K562 (cell line): ENCODE data around the gene SATB2. TPM values are rescaled to one million over a fixed set of nuclear protein-coding genes. Genes with fewer than 3 reads are reported as not detected.

ENCODE experiments used
- ATAC-seq: fragments of 200-7000 bp; cut with Tn5 transposase; 3 replicates; pipeline ENCODE4 v1.9.1; 2020; ENCODE audit warnings: moderate library complexity
- BruUV-seq: library from RNA; stranded (reverse); fragments of 400-500 nt; replicated peaks from 2 replicates; lab custom pipeline; 2021; lab: Mats Ljungman, UMichigan
- CTCF ChIA-PET: fragments of 300-600 bp; formaldehyde crosslinking; extraction: SDS; loops from one replicate; lab custom pipeline; 2021; ENCODE audit warnings: low intra/inter-chr PET ratio; lab: Yijun Ruan, JAX
- POLR2A ChIA-PET: fragments of 300-600, 350-650 bp; sonication (Branson Sonifier 250); formaldehyde crosslinking; extraction: SDS; loops from one replicate; lab custom pipeline; 2021; ENCODE audit warnings: antibody characterized with exemption, inconsistent platforms; lab: Yijun Ruan, JAX
- DNase-seq, 4 experiments: peaks; one replicate each; pipeline versions ENCODE4 v3.0.0 to v3.0.0-alpha.2; 2011 to 2018; ENCODE audit warnings: low spot score in 3 of 4, mixed read lengths in 3 of 4; ENCODE audit errors: extremely low read depth in 1 of 4
- FAIRE-seq: peaks from 2 replicates; lab custom pipeline; 2011; peaks lifted over from hg19 to GRCh38; lab: Jason Lieb, UNC
- H2AFZ ChIP-seq: 2 replicates; pipeline ENCODE4 v1.6.0; 2011; ENCODE audit warnings: low read depth, low read length, control low read depth, inconsistent platforms
- H3K27ac ChIP-seq: fragments of 200-600 bp; 3 replicates; pipeline ENCODE4 v1.8.0; 2011; ENCODE audit warnings: low read depth, mild to moderate bottlenecking, control low read depth, inconsistent platforms, low read length, moderate library complexity, mixed read lengths; ENCODE audit errors: extremely low read depth
- H3K27me3 ChIP-seq, 2 experiments: fragments of 300-600 bp in 1 of 2; 2 replicates in 1 of 2; 3 replicates in 1 of 2; pipeline versions ENCODE4 v1.6.0 to v1.8.0; 2011; ENCODE audit warnings: inconsistent platforms in 2 of 2, low read length in 2 of 2, mild to moderate bottlenecking in 1 of 2, mixed read lengths in 1 of 2, moderate library complexity in 1 of 2; ENCODE audit not compliant: control insufficient read depth in 2 of 2, insufficient read depth in 2 of 2
- H3K36me3 ChIP-seq: fragments of 300-600 bp; 3 replicates; pipeline ENCODE4 v1.8.0; 2011; ENCODE audit warnings: mild to moderate bottlenecking, low read length, inconsistent platforms; ENCODE audit not compliant: control insufficient read depth, insufficient read depth
- H3K4me1 ChIP-seq, 2 experiments: fragments of 200-600 bp in 1 of 2; replicated peaks in 1 of 2; 2 replicates in 1 of 2; 3 replicates in 1 of 2; pipeline versions ENCODE4 v1.5.1 to v1.8.0; 2011; ENCODE audit warnings: inconsistent platforms in 2 of 2, low read length in 2 of 2, mild to moderate bottlenecking in 1 of 2, mixed read lengths in 1 of 2, moderate library complexity in 1 of 2; ENCODE audit not compliant: control insufficient read depth in 2 of 2, insufficient read depth in 2 of 2
- H3K4me2 ChIP-seq: 2 replicates; pipeline ENCODE4 v1.6.1; 2011; ENCODE audit warnings: low read length, control low read depth, inconsistent platforms, mixed read lengths; ENCODE audit not compliant: insufficient read depth
- H3K4me3 ChIP-seq: fragments of 200-600 bp; sonication (generic), shearing (Covaris generic); 2 replicates; pipeline ENCODE4 v1.5.1; 2016; ENCODE audit warnings: control low read depth, inconsistent platforms
- H3K79me2 ChIP-seq: fragments of 200-600 bp; 3 replicates; pipeline ENCODE4 v1.8.0; 2011; ENCODE audit warnings: low read length, inconsistent platforms; ENCODE audit not compliant: control insufficient read depth, insufficient read depth
- H3K9ac ChIP-seq, 2 experiments: 2 replicates each; pipeline versions ENCODE4 v1.6.0 to v1.6.1; 2011; ENCODE audit warnings: low read depth in 2 of 2, low read length in 2 of 2, control low read depth in 1 of 2, inconsistent platforms in 1 of 2, mild to moderate bottlenecking in 1 of 2, mixed read lengths in 1 of 2; ENCODE audit not compliant: insufficient read depth in 1 of 2
- H3K9me1 ChIP-seq: one replicate; pipeline ENCODE4 v1.6.0; 2011; ENCODE audit warnings: inconsistent platforms, mild to moderate bottlenecking, low read length, moderate library complexity; ENCODE audit not compliant: control insufficient read depth, insufficient read depth
- H3K9me3 ChIP-seq: replicated peaks from 2 replicates; pipeline ENCODE4 v1.5.1; 2011; ENCODE audit warnings: low read depth, low read length, inconsistent platforms; ENCODE audit not compliant: control insufficient read depth, insufficient read depth
- H4K20me1 ChIP-seq: replicated peaks from 2 replicates; pipeline ENCODE4 v1.6.1; 2011; ENCODE audit warnings: low read length, inconsistent platforms, mixed read lengths; ENCODE audit not compliant: control insufficient read depth, insufficient read depth
- DEAF1 ChIP-seq: fragments of 450-650 bp; formaldehyde crosslinking; IDR thresholded peaks from 2 replicates; pipeline ENCODE4 v1.4.0; 2020; ENCODE audit warnings: mild to moderate bottlenecking, moderate library complexity
- ESRRA ChIP-seq: fragments of 450-650 bp; IDR thresholded peaks from 2 replicates; pipeline ENCODE4 v1.6.1; 2014; ENCODE audit warnings: low read depth, mild to moderate bottlenecking, moderate library complexity, borderline replicate concordance
- GMEB1 ChIP-seq: fragments of 250-450 bp; sonication (Bioruptor Pico); IDR thresholded peaks from 2 replicates; pipeline ENCODE4 v1.4.0; 2020; ENCODE audit warnings: mild to moderate bottlenecking
- POLR3A ChIP-seq: IDR thresholded peaks from 2 replicates; pipeline ENCODE4 v1.6.1; 2011; ENCODE audit warnings: borderline replicate concordance, mild to moderate bottlenecking, moderate library complexity; ENCODE audit not compliant: insufficient read length, insufficient read depth; ENCODE audit errors: extremely low read depth
- SRSF9 ChIP-seq: fragments of 200-400 bp; formaldehyde crosslinking; IDR thresholded peaks from 2 replicates; pipeline ENCODE4 v1.6.1; 2017; ENCODE audit warnings: low read depth, low read length, borderline replicate concordance
- THRAP3 ChIP-seq: fragments of 450-650 bp; IDR thresholded peaks from 2 replicates; pipeline ENCODE4 v1.6.1; 2016; ENCODE audit warnings: mild to moderate bottlenecking, inconsistent platforms, borderline replicate concordance
- ZNF384 ChIP-seq: IDR thresholded peaks from 2 replicates; pipeline ENCODE4 v1.6.1; 2012; ENCODE audit warnings: low read depth, low read length, improper control_type of control experiment
- WGBS: fragments of 100-300 bp; shearing (Covaris generic); methylation state at CpG from one replicate; pipeline ENCODE4 v1.1.6; 2016; ENCODE audit warnings: low coverage, mixed read lengths; ENCODE audit not compliant: insufficient coverage; ENCODE audit errors: missing lambda C conversion rate; 5-methylcytosine and 5-hydroxymethylcytosine counted together
- in situ Hi-C: fragments of 300-500 bp; cut with MboI; formaldehyde crosslinking; loops from 4 replicates; pipeline ENCODE4 v1.15.0; 2018; ENCODE audit warnings: inconsistent platforms, mixed read lengths
- intact Hi-C: fragments of 100-400 bp; cut with micrococcal nuclease; formaldehyde crosslinking; loops from 2 replicates; pipeline ENCODE4 v1.14.2; 2022
- polyA plus RNA-seq, 8 experiments: library from polyadenylated mRNA; depleted of rRNA in 4 of 8; stranded (reverse) in 5 of 8; unstranded in 3 of 8; fragments of >200 nt; fragmentation: Nextera tagmentation in 2 of 8; fragmentation: Illumina TruSeq in 1 of 8; extraction: Ambion mirVana in 2 of 8; extraction: Trizol in 1 of 8; gene quantifications; 2 replicates each; pipeline versions ENCODE4 v1.2.1 to v1.2.3, GENCODE V29; 2011 to 2014; ENCODE audit warnings: inconsistent platforms in 1 of 8, missing spikeins in 1 of 8
- total RNA-seq, 7 experiments: library from RNA; depleted of rRNA in 6 of 7; stranded (reverse); fragments of >200 nt in 6 of 7; fragmentation: Illumina TruSeq in 2 of 7; extraction: Trizol in 2 of 7; gene quantifications; 2 replicates each; pipeline versions ENCODE4 v1.2.1 to v1.2.3, GENCODE V29; 2011 to 2021; ENCODE audit warnings: low replicate concordance in 1 of 7

Gene SATB2
- total and polyA plus RNA-seq, 9 of the 15 experiments (the other 6 are each of a cell fraction or from before 2014, with no cell fraction given), result 4.5 to 34.0 (median 15.1) TPM

GRCh38 chr2:199414465-199414864, 43.3 kb downstream of the SATB2 start:
- TF ChIP-seq SRSF9, result no peak
- TF ChIP-seq THRAP3, result no peak
- TF ChIP-seq, all 486 proteins: peak for 0
- no peaks in the 10 kb centered on the region for H3K9me3 ChIP-seq
- H3K27me3 ChIP-seq, result no peaks in the 10 kb centered on the region
- H3K9ac ChIP-seq, result no peak overlapping the region
- peaks cover 27% of the 10 kb centered on the region for H3K79me2 ChIP-seq
- H2AFZ ChIP-seq, result no peak overlapping the region
- 94% methylated on average over 4 of the region's 7 CpGs for WGBS
- H3K4me3 ChIP-seq, result no peak overlapping the region
- intact Hi-C loops (no loop called here), in situ Hi-C loops (no loop called here)
- ChIA-PET POLR2A (no interaction called here), CTCF (no interaction called here)
- no TSS peak for BruUV-seq
- H4K20me1 ChIP-seq, result no peaks in the 10 kb centered on the region
- FAIRE-seq (no peak), ATAC-seq (no peak), DNase-seq (no peak)
- no peaks in the 10 kb centered on the region; a peak in 1 of 5 replicates for H3K4me1 ChIP-seq
- no peak overlapping the region for H3K4me2 ChIP-seq
- H3K27ac ChIP-seq, result no peak overlapping the region
- H3K36me3 ChIP-seq, result peaks cover 75% of the 10 kb centered on the region
- peaks cover 3% of the 10 kb centered on the region for H3K9me1 ChIP-seq

- 100% methylated on average over 3 of the region's 3 CpGs for WGBS
- H4K20me1 ChIP-seq, result no peaks in the 10 kb centered on the region
Observed at GRCh38 chr2:199414001-199414400, 43.7 kb downstream of the SATB2 start.

More at GRCh38 chr2:199414001-199414400, 43.7 kb downstream of the SATB2 start:
- peaks cover 73% of the 10 kb centered on the region for H3K36me3 ChIP-seq
- H3K79me2 ChIP-seq, result peaks cover 27% of the 10 kb centered on the region
- peaks cover 3% of the 10 kb centered on the region for H3K9me1 ChIP-seq
- BruUV-seq, result no TSS peak
- CTCF ChIA-PET, result no interaction called here
- in situ Hi-C loops, result no loop called here
- ATAC-seq, result no peak
- intact Hi-C loops, result no loop called here
- H3K9me3 ChIP-seq, result no peaks in the 10 kb centered on the region
- FAIRE-seq, result no peak
- H2AFZ ChIP-seq, result no peak overlapping the region
- no peak overlapping the region for H3K27ac ChIP-seq
- no peaks in the 10 kb centered on the region for H3K27me3 ChIP-seq
- no peak overlapping the region for H3K9ac ChIP-seq
- no peak overlapping the region for H3K4me2 ChIP-seq
- TF ChIP-seq DEAF1 (CRISPR knock-in tag), result no peak
- TF ChIP-seq ZNF384, result no peak
- no peak for TF ChIP-seq GMEB1 (CRISPR knock-in tag)
- no peak for TF ChIP-seq ESRRA
- no peak for TF ChIP-seq POLR3A
- TF ChIP-seq, all 486 proteins: peak for 0
- POLR2A ChIA-PET, result interaction anchor here (1.1 kb wide), 1 partner anchor 10 kb away, joined by 3 read pairs; no protein-coding TSS in a partner anchor
- no peaks in the 10 kb centered on the region; a peak in 1 of 5 replicates for H3K4me1 ChIP-seq
- DNase-seq, result no peak
- no peak overlapping the region for H3K4me3 ChIP-seq
